Bronchial smooth muscle cell (primary cell): ENCODE data around the gene FAM174C. TPM values are rescaled to one million over a fixed set of nuclear protein-coding genes. Genes with fewer than 3 reads are reported as not detected.

ENCODE experiments used
- total RNA-seq: library from RNA; depleted of rRNA; stranded (reverse); fragments of >200 nt; gene quantifications from 2 replicates; pipeline ENCODE4 v1.2.1, GENCODE V29; 2014

Gene FAM174C
- total RNA-seq = 12.3 and 22.2 TPM in 2 replicates

DNA sequence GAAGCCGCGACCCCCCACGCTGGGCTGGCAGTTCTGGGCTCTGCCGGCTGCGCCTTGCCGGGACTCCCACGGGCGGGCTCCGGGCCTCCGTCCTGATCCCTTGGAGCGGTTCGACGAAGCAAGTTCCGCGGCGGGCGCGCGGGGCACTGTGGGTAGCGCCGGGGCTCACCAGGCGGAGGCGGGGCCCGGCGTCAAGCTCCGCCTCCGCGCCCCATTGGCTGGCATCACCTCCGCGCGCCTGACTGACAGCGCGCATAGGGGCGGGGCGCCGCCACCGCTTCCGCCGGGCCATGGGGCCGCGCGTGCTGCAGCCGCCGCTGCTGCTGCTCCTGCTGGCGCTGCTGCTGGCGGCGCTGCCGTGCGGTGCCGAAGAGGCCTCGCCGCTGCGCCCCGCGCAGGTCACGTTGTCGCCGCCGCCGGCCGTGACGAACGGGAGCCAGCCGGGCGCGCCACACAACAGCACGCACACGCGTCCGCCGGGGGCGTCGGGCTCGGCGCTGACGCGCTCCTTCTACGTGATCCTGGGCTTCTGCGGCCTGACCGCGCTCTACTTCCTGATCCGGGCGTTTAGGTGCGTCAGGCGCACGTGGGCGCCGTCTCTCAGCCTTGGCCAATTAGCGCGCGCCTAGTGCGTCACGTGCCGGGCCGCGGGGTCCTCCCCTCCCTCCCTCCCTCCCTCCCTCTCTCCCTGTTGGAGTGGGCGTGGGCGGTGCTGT lies at the start of gene FAM174C:
Gene FAM174C (plus strand): TSS at position 271 of the 716 bp plus-strand sequence. CDS start 20 bp downstream, at position 291.

DNA sequence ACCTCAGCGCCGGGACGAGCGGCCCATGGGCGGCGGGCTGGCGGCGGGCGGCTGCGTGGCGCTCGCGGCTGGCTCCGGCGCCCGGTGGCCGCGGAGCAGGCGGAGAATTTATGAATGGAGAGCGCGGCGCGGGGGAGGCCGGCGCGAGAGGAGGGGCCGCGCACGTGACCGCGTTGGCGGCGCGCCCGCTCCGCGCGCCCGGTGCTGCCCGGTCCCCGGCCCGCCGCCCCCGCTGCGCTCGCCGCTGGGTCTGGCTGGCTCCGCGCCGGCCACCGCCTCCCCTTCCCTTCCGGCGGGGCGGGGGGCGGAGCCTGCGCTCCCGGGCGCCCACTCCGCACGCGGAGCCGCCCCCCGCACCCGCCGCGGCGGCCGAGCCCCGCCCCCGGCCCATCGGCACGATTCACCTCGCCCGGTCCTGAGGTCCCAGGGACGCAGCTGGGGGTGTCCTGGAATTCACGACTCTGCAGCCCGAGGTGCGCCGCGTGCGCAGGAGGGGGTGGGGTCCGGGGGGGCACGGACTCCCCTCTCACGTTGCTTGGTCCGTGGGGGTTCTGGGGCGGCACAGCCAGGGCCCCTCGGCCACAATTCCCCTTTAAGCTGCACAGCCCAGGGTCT lies 37.5 kb upstream of the FAM174C start, which contains the start of gene CBARP:
Gene CBARP (minus strand): TSS at position 252 of the 615 bp plus-strand sequence. CDS start 1,905 bp downstream, outside the sequence.

DNA sequence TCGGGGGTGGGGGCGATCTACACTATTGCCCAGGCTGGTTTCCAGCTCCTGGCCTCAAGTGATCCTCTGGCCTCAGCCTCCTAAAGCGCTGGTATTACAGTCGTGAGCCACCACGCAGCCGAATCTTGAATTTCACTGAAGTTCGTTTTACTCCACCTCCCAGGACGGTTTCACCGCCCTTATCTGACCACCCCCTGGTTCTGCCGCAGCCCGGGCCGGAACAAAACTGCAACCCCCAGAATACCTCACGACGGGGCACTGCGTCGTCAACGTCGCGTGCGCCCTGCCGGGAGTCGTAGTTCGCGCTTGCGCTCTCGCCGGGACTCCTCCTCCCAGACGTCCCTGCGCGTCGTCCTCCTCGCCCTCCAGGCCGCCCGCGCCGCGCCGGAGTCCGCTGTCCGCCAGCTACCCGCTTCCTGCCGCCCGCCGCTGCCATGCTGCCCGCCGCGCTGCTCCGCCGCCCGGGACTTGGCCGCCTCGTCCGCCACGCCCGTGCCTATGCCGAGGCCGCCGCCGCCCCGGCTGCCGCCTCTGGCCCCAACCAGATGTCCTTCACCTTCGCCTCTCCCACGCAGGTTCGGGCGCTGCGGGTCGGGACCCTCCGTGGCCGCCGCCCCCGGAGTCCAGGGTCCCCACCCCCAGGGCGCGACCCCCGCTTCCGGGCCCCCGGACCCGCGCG lies 33.8 kb upstream of the FAM174C start, which contains the start of gene ATP5F1D:
Gene ATP5F1D (plus strand): TSS at position 335 of the 679 bp plus-strand sequence. CDS start 100 bp downstream, at position 435.

DNA sequence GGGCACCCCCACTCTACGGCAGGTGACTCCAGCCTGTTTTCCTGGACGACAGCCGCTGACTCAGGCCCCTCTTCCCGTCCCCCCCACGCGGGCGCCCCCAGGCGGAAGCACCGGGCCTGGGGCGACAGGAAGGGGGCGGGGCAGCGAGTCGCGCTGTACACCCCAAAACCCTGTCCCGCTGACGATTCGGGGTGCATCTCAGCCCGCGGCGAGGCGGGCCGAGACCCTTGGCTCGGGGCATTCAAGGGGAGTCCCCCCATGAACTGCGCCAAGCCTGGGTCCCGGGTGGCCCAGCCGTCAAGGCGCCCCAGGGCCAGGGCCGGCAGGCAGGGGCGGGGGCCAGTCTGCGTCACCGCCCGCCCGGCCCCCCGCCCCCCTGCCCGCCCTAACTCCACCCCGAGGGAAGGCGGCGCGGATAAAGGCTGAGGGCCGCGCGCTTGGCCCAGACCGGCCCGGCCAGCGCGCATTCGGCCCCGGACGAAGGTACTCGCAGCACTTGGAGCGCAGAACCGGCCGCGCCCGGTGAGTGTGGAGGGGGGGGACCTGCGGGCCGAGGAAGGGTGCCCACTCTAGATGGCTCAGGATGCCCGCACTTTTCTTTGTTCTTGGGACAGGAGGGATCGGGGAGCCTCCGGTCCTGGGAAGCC lies 27.1 kb upstream of the FAM174C start, which contains the start of gene MIDN:
Gene MIDN (plus strand): TSS at position 445 of the 647 bp plus-strand sequence. CDS start 1,714 bp downstream, outside the sequence.

DNA sequence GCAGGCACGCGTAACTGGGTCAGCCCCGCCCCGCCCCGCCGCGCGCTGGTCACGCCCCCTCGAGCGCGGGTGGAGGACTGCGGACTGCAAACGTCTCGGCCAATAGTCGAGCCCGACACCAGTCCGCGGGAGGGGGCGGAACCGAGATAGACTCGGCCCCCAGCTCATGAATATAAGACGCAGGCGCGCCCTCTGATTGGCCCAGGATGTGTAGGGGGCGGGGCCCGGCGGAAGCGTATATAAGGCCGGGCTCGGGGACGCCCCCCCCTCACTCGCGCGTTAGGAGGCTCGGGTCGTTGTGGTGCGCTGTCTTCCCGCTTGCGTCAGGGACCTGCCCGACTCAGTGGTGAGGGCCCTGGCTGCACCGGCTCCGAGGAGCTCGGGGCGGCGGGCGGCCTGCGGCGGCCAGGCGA lies 6.3 kb upstream of the FAM174C start, which contains the start of gene CIRBP:
Gene CIRBP (plus strand): TSS at position 268 of the 413 bp plus-strand sequence. CDS start 1,602 bp downstream, outside the sequence.

DNA sequence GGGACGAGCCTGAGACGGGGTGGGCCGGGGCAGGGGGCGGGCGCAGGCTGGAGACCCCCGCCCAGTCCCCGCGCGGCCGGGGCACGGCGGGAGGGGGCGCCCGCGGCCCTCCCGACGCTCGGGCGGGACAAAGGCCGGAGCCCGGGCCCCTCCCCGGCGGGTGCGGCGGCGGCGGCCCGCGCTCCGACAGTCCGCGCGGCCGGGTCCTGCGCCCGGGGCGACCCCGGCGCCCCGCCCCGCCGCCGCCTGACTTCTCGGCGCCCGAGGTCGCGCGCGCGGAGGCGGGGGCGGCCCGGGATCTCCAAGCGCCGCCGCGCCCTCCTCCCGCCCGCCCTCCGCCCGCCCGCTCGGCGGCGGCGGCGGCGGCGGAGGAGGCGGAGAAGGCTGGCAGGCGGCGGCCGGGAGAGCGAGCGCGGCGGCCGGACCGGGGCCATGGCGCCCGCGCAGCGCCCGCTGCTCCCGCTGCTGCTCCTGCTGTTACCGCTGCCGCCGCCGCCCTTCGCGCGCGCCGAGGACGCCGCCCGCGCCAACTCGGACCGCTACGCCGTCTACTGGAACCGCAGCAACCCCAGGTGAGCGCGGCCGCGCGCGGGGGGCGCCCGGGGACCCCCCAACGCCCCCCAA lies 10.5 kb downstream of the FAM174C start, which contains the start of gene EFNA2:
Gene EFNA2 (plus strand): TSS at position 137 of the 624 bp plus-strand sequence. CDS start 296 bp downstream, at position 433.

Other genes starting within 250 kb of the FAM174C start
- gene CNN2, start 248.9 kb upstream of the FAM174C start, total RNA-seq = 141 and 152 TPM in 2 replicates
- 2.6 and 6.6 TPM in 2 replicates for gene ABCA7, start 235.4 kb upstream of the FAM174C start, total RNA-seq
- 0.79 and 0.94 TPM in 2 replicates for gene ARHGAP45, start 208.4 kb upstream of the FAM174C start, total RNA-seq
- 89.2 and 104 TPM in 2 replicates for gene POLR2E, start 180.2 kb upstream of the FAM174C start, total RNA-seq
- 404 and 638 TPM in 2 replicates for gene GPX4, start 171.5 kb upstream of the FAM174C start, total RNA-seq
- 32.2 and 32.8 TPM in 2 replicates for gene SBNO2, start 101.3 kb upstream of the FAM174C start, total RNA-seq
- 74.2 and 98.7 TPM in 2 replicates for gene STK11, start 69.8 kb upstream of the FAM174C start, total RNA-seq
- 0.63 and 0.86 TPM in 2 replicates for gene CBARP, start 37.5 kb upstream of the FAM174C start, total RNA-seq
- 23.9 and 40.0 TPM in 2 replicates for gene ATP5F1D, start 33.8 kb upstream of the FAM174C start, total RNA-seq
- 8.8 and 9.5 TPM in 2 replicates for gene MIDN, start 26.9 kb upstream of the FAM174C start, total RNA-seq
- 134 and 212 TPM in 2 replicates for gene CIRBP, start 6.2 kb upstream of the FAM174C start, total RNA-seq
- gene EFNA2, start 10.3 kb downstream of the FAM174C start, total RNA-seq = not detected in 2 replicates
- gene NDUFS7, start 108.4 kb downstream of the FAM174C start, total RNA-seq = 53.1 and 63.4 TPM in 2 replicates
- gene GAMT, start 126.0 kb downstream of the FAM174C start, total RNA-seq = 32.0 and 40.4 TPM in 2 replicates
- gene DAZAP1, start 132.1 kb downstream of the FAM174C start, total RNA-seq = 20.4 and 30.9 TPM in 2 replicates
- gene RPS15, start 162.9 kb downstream of the FAM174C start, total RNA-seq = 253 and 340 TPM in 2 replicates
- 0.63 and 1.1 TPM in 2 replicates for gene APC2, start 174.6 kb downstream of the FAM174C start, total RNA-seq
- gene C19orf25, start 203.7 kb downstream of the FAM174C start, total RNA-seq = 17.9 and 23.0 TPM in 2 replicates
- 0.95 and 2.2 TPM in 2 replicates for gene PCSK4, start 214.8 kb downstream of the FAM174C start, total RNA-seq
- 1.7 and 2.9 TPM in 2 replicates for gene REEP6, start 215.7 kb downstream of the FAM174C start, total RNA-seq
- gene ADAMTSL5, start 237.5 kb downstream of the FAM174C start, total RNA-seq = 3.9 and 4.7 TPM in 2 replicates
- gene PLK5, start 248.5 kb downstream of the FAM174C start, total RNA-seq = under 0.01 TPM in 1 of 2 replicates, not detected in the other